Panc1 (cell line): ENCODE results near the gene SH3TC2. TPM values are rescaled to one million over a fixed set of nuclear protein-coding genes. Genes with fewer than 3 reads are reported as not detected.

Experiments used
- ATAC-seq: fragments of 200-7000 bp; cut with Tn5 transposase; 2 replicates; pipeline ENCODE4 v1.9.1; 2020; ENCODE audit warnings: mild to moderate bottlenecking, moderate library complexity
- BruUV-seq: library from RNA; stranded (reverse); fragments of 400-500 nt; replicated peaks from 2 replicates; lab custom pipeline; 2021; lab: Mats Ljungman, UMichigan
- CTCF ChIA-PET: fragments of 300-600 bp; sonication (Branson Sonifier 250); formaldehyde crosslinking; loops from one replicate; lab custom pipeline; 2022; ENCODE audit warnings: antibody characterized with exemption; lab: Charles Lee
- POLR2A ChIA-PET: fragments of 300-600 bp; sonication (Branson Sonifier 250); formaldehyde crosslinking; loops from one replicate; lab custom pipeline; 2022; ENCODE audit warnings: antibody characterized with exemption; lab: Charles Lee
- DNase-seq: peaks from one replicate; pipeline ENCODE4 v3.0.0-alpha.2; 2010; ENCODE audit warnings: low read depth, low spot score
- H3K27ac ChIP-seq: 2 replicates; pipeline ENCODE4 v1.5.1; 2011; ENCODE audit warnings: mild to moderate bottlenecking, low read length, inconsistent platforms
- H3K27me3 ChIP-seq: fragments of 200-500 bp; sonication (Bioruptor generic); 2 replicates; pipeline ENCODE4 v1.6.0; 2014; ENCODE audit warnings: low read length, inconsistent platforms; ENCODE audit not compliant: control insufficient read depth, insufficient read depth
- H3K36me3 ChIP-seq: fragments of 200-500 bp; sonication (Bioruptor generic); 2 replicates; pipeline ENCODE4 v1.5.1; 2014; ENCODE audit warnings: inconsistent platforms, mild to moderate bottlenecking, low read length, moderate library complexity; ENCODE audit not compliant: control insufficient read depth, insufficient read depth
- H3K4me1 ChIP-seq: 2 replicates; pipeline ENCODE4 v1.5.1; 2011; ENCODE audit warnings: inconsistent platforms, mild to moderate bottlenecking, low read length, moderate library complexity; ENCODE audit not compliant: control insufficient read depth, insufficient read depth
- H3K4me3 ChIP-seq, 2 experiments: 2 replicates each; pipeline ENCODE4 v1.5.1; 2011 to 2012; ENCODE audit warnings: low read depth in 2 of 2, low read length in 2 of 2, mild to moderate bottlenecking in 2 of 2, inconsistent platforms in 1 of 2, moderate library complexity in 1 of 2
- H3K9me3 ChIP-seq: fragments of 200-500 bp; sonication (Bioruptor generic); 2 replicates; pipeline ENCODE4 v1.5.1; 2014; ENCODE audit warnings: low read depth, mild to moderate bottlenecking, inconsistent platforms, low read length, moderate library complexity; ENCODE audit not compliant: control insufficient read depth, insufficient read depth
- CTCF ChIP-seq: fragments of 450-650 bp; IDR thresholded peaks from 2 replicates; pipeline ENCODE4 v1.5.1; 2017; ENCODE audit warnings: mild to moderate bottlenecking
- POLR2AphosphoS5 ChIP-seq: IDR thresholded peaks from 2 replicates; pipeline ENCODE4 v1.6.1; 2012; ENCODE audit warnings: mild to moderate bottlenecking, low read depth, low read length, moderate library complexity
- REST ChIP-seq, 2 experiments: IDR thresholded peaks; 2 replicates each; pipeline ENCODE4 v1.6.1; 2011 to 2012; ENCODE audit warnings: low read depth in 2 of 2, control low read depth in 1 of 2, low read length in 1 of 2, mild to moderate bottlenecking in 1 of 2, moderate library complexity in 1 of 2; ENCODE audit not compliant: insufficient read depth in 1 of 2
- SIN3A ChIP-seq: IDR thresholded peaks from 2 replicates; pipeline ENCODE4 v1.6.1; 2012; ENCODE audit warnings: low read depth, mild to moderate bottlenecking, low read length, moderate library complexity, borderline replicate concordance; ENCODE audit not compliant: insufficient read depth
- TCF7L2 ChIP-seq: IDR thresholded peaks from 2 replicates; pipeline ENCODE4 v1.6.1; 2011; ENCODE audit warnings: mild to moderate bottlenecking, low read depth, low read length, inconsistent platforms
- in situ Hi-C: cut with HindIII; loops from 2 replicates; pipeline ENCODE4 v1.10.0; 2016; ENCODE audit warnings: low sequenced_read_pairs, low pct_unique_long_range_greater_than_20kb
- intact Hi-C: fragments of 100-400 bp; cut with micrococcal nuclease; formaldehyde crosslinking; loops from one replicate; pipeline ENCODE4 v1.10.0; 2022; ENCODE audit not compliant: unreplicated experiment
- total RNA-seq: library from RNA; stranded (reverse); gene quantifications from one replicate; pipeline ENCODE4 v1.2.1, GENCODE V29; 2021; ENCODE audit not compliant: unreplicated experiment

SH3TC2 gene
- total RNA-seq, 1 experiment from 2014 or later, result 0.33 TPM

- peaks cover 15% of the 10 kb centered on the region for H3K4me1 ChIP-seq
- no TSS peak for BruUV-seq
- POLR2A ChIA-PET, result no interaction called here
- H3K4me3 ChIP-seq, result no peak overlapping the region
- intact Hi-C loops, result no loop called here
- no peak overlapping the region for H3K27ac ChIP-seq
- no peak for TF ChIP-seq TCF7L2
- TF ChIP-seq REST (IDR thresholded peaks at IDR 0.05; ENCODE audit: insufficient read depth in 1 of 2, low read depth in 2 of 2, low read length in 1 of 2), result no peak
- TF ChIP-seq POLR2AphosphoS5, result no peak
- TF ChIP-seq CTCF, result no peak
- no peak for TF ChIP-seq SIN3A
- CTCF ChIA-PET, result no interaction called here
- no peak for DNase-seq
- no peaks in the 10 kb centered on the region for H3K36me3 ChIP-seq
- peak; percentile 42 for ATAC-seq
- H3K9me3 ChIP-seq, result no peaks in the 10 kb centered on the region
- in situ Hi-C loops, result no loop called here
- H3K27me3 ChIP-seq, result no peaks in the 10 kb centered on the region
Observed at GRCh38 chr5:148976569-148977381, 86.1 kb downstream of the SH3TC2 start.

- BruUV-seq, result no TSS peak
- H3K27ac ChIP-seq, result no peak overlapping the region
- ATAC-seq, result no peak
- no peak overlapping the region for H3K4me3 ChIP-seq
- intact Hi-C loops, result no loop called here
- POLR2A ChIA-PET, result no interaction called here
- in situ Hi-C loops, result no loop called here
- no peaks in the 10 kb centered on the region for H3K27me3 ChIP-seq
- TF ChIP-seq POLR2AphosphoS5 (no peak), CTCF (no peak), SIN3A (no peak), REST (IDR thresholded peaks at IDR 0.05; ENCODE audit: insufficient read depth in 1 of 2, low read depth in 2 of 2, low read length in 1 of 2) (no peak), TCF7L2 (no peak)
- peaks cover 22% of the 10 kb centered on the region for H3K4me1 ChIP-seq
- no peaks in the 10 kb centered on the region for H3K9me3 ChIP-seq
- CTCF ChIA-PET, result no interaction called here
- no peak for DNase-seq
- H3K36me3 ChIP-seq, result no peaks in the 10 kb centered on the region
Observed at GRCh38 chr5:148974642-148975327, 88.1 kb downstream of the SH3TC2 start.
